K562 (cell line): ENCODE results near the gene MYG1. TPM values are rescaled to one million over a fixed set of nuclear protein-coding genes. Genes with fewer than 3 reads are reported as not detected.
A peak's percentile ranks its signal among the peaks of the same experiment; 100 is the strongest.

ENCODE experiments used
- CREB3L1 ChIP-seq: fragments of 450-650 bp; IDR thresholded peaks from 2 replicates; pipeline ENCODE4 v1.6.1; 2014; ENCODE audit warnings: low read depth, mild to moderate bottlenecking, moderate library complexity, borderline replicate concordance
- E2F4 ChIP-seq: sonication (generic); formaldehyde crosslinking; IDR thresholded peaks from 2 replicates; pipeline ENCODE4 v1.8.0; 2022; ENCODE audit warnings: mild to moderate bottlenecking, low read depth, missing genetic modification reagents
- ETS2 ChIP-seq: IDR thresholded peaks from 2 replicates; pipeline ENCODE4 v1.6.1; 2016; ENCODE audit warnings: borderline replicate concordance, missing genetic modification characterization, mild to moderate bottlenecking, moderate library complexity, missing compliant biosample characterization; ENCODE audit not compliant: poor library complexity, severe bottlenecking
- FUS ChIP-seq: fragments of 200-400 bp; formaldehyde crosslinking; optimal IDR thresholded peaks from 2 replicates; pipeline ENCODE3; 2017; ENCODE audit warnings: low read depth, low read length
- KAT7 ChIP-seq: sonication (generic); formaldehyde crosslinking; IDR thresholded peaks from 2 replicates; pipeline ENCODE4 v1.8.0; 2022; ENCODE audit warnings: missing genetic modification reagents, mild to moderate bottlenecking, borderline replicate concordance
- MAZ ChIP-seq, 2 experiments: fragments of 450-650 bp in 1 of 2; sonication (generic) in 1 of 2; formaldehyde crosslinking; IDR thresholded peaks in 1 of 2; conservative IDR thresholded peaks in 1 of 2; 2 replicates each; pipeline versions ENCODE4 v1.4.0 to v1.5.0; 2020; ENCODE audit warnings: mild to moderate bottlenecking in 1 of 2, missing genetic modification reagents in 1 of 2
- MXI1 ChIP-seq: IDR thresholded peaks from 2 replicates; pipeline ENCODE4 v1.6.1; 2011; ENCODE audit warnings: low read depth, mild to moderate bottlenecking, improper control_type of control experiment, low read length
- NCOA1 ChIP-seq: fragments of 450-650 bp; IDR thresholded peaks from 2 replicates; pipeline ENCODE4 v1.6.1; 2016; ENCODE audit warnings: low read depth
- RAD21 ChIP-seq, 2 experiments: fragments of 250-450 bp in 1 of 2; fragments of 450-650 bp in 1 of 2; sonication (Bioruptor Pico) in 1 of 2; formaldehyde crosslinking in 1 of 2; IDR thresholded peaks in 1 of 2; conservative IDR thresholded peaks in 1 of 2; 2 replicates each; pipeline versions ENCODE4 v1.4.0 to v1.8.0; 2020 to 2022; ENCODE audit warnings: mild to moderate bottlenecking in 2 of 2, moderate library complexity in 1 of 2
- RREB1 ChIP-seq: fragments of 250-450 bp; sonication (Bioruptor Pico); IDR thresholded peaks from 2 replicates; pipeline ENCODE4 v1.4.0; 2020
- SNIP1 ChIP-seq: fragments of 450-650 bp; IDR thresholded peaks from 2 replicates; pipeline ENCODE4 v1.7.1; 2017; ENCODE audit warnings: low read depth, mild to moderate bottlenecking
- USF1 ChIP-seq: sonication (generic); formaldehyde crosslinking; IDR thresholded peaks from 2 replicates; pipeline ENCODE4 v1.9.0; 2022; ENCODE audit warnings: mild to moderate bottlenecking, missing genetic modification reagents
- ZNF75A ChIP-seq: fragments of 450-650 bp; formaldehyde crosslinking; IDR thresholded peaks from 2 replicates; pipeline ENCODE4 v1.4.0; 2020; ENCODE audit warnings: mild to moderate bottlenecking
- polyA plus RNA-seq, 8 experiments: library from polyadenylated mRNA; depleted of rRNA in 4 of 8; stranded (reverse) in 5 of 8; unstranded in 3 of 8; fragments of >200 nt; fragmentation: Nextera tagmentation in 2 of 8; fragmentation: Illumina TruSeq in 1 of 8; extraction: Ambion mirVana in 2 of 8; extraction: Trizol in 1 of 8; gene quantifications; 2 replicates each; pipeline versions ENCODE4 v1.2.1 to v1.2.3, GENCODE V29; 2011 to 2014; ENCODE audit warnings: inconsistent platforms in 1 of 8, missing spikeins in 1 of 8
- total RNA-seq, 7 experiments: library from RNA; depleted of rRNA in 6 of 7; stranded (reverse); fragments of >200 nt in 6 of 7; fragmentation: Illumina TruSeq in 2 of 7; extraction: Trizol in 2 of 7; gene quantifications; 2 replicates each; pipeline versions ENCODE4 v1.2.1 to v1.2.3, GENCODE V29; 2011 to 2021; ENCODE audit warnings: low replicate concordance in 1 of 7

Gene MYG1
- total and polyA plus RNA-seq, 9 of the 15 experiments (the other 6 are each of a cell fraction or from before 2014, with no cell fraction given), result 0.45 to 5.6 (median 2.1) TPM

- TF ChIP-seq RREB1 (CRISPR knock-in tag) (0 out of 2 replicates have a peak, but pooled peaks have one; percentile 61), ZNF75A (CRISPR knock-in tag) (no peak), USF1 (CRISPR knock-in tag) (peak; percentile 46; the same call in 1 of the 2 replicates), SNIP1 (peak; percentile 98), NCOA1 (peak; percentile 58), MXI1 (peak; percentile 97), ETS2 (tag) (no peak), KAT7 (CRISPR knock-in tag) (peak; percentile 92; the same call in 1 of the 2 replicates), MAZ (CRISPR knock-in tag; conservative IDR thresholded peaks at IDR 0.05 in 1 of 2, IDR thresholded peaks at IDR 0.05 in 1 of 2) (peak; percentile 62 to 87; a peak in 3 of 4 replicates), E2F4 (CRISPR knock-in tag) (no peak), FUS (no peak), CREB3L1 (peak; percentile 89), RAD21 (CRISPR knock-in tag; conservative IDR thresholded peaks at IDR 0.05 in 1 of 2, IDR thresholded peaks at IDR 0.05 in 1 of 2) (peak in 1 of 2 experiments; percentile 17; a peak in 1 of 4 replicates)
These were observed 4.2 kb upstream of the MYG1 start, which contains the start of gene PFDN5 (continued) for GRCh38 chr12:53295070-53295890.
